HEK293T (cell line): ENCODE measurements around the gene TAL1.

Source experiments
- CTCF ChIA-PET: fragments of 350-600 bp; formaldehyde crosslinking; extraction: SDS; loops from one replicate; lab custom pipeline; 2021; ENCODE audit warnings: antibody characterized with exemption, inconsistent platforms; lab: Yijun Ruan, JAX
- POLR2A ChIA-PET: fragments of 350-600 bp; formaldehyde crosslinking; extraction: SDS; loops from one replicate; lab custom pipeline; 2020; ENCODE audit warnings: antibody characterized with exemption, inconsistent platforms; lab: Yijun Ruan, JAX
- DNase-seq: peaks from one replicate; pipeline ENCODE4 v3.0.0; 2012; ENCODE audit warnings: mixed read lengths; ENCODE audit errors: extremely low spot score
- ARNT ChIP-seq: fragments of 450-650 bp; IDR thresholded peaks from 2 replicates; pipeline ENCODE4 v1.6.1; 2017; ENCODE audit warnings: mild to moderate bottlenecking
- BHLHE40 ChIP-seq: fragments of 450-650 bp; IDR thresholded peaks from 2 replicates; pipeline ENCODE4 v1.6.1; 2016; ENCODE audit warnings: mild to moderate bottlenecking, moderate library complexity, borderline replicate concordance
- CTBP1 ChIP-seq: fragments of 450-650 bp; IDR thresholded peaks from 2 replicates; pipeline ENCODE4 v1.6.1; 2016; ENCODE audit warnings: borderline replicate concordance
- ELF4 ChIP-seq: fragments of 450-650 bp; IDR thresholded peaks from 2 replicates; pipeline ENCODE4 v1.6.1; 2017; ENCODE audit warnings: antibody characterized with exemption
- FOXA1 ChIP-seq: fragments of 450-650 bp; IDR thresholded peaks from 2 replicates; pipeline ENCODE4 v1.6.1; 2016; ENCODE audit warnings: mild to moderate bottlenecking
- FOXK2 ChIP-seq: fragments of 450-650 bp; IDR thresholded peaks from 2 replicates; pipeline ENCODE4 v1.6.1; 2016; ENCODE audit warnings: mild to moderate bottlenecking
- FOXM1 ChIP-seq: fragments of 450-650 bp; IDR thresholded peaks from 2 replicates; pipeline ENCODE4 v1.6.1; 2017; ENCODE audit warnings: mild to moderate bottlenecking, borderline replicate concordance
- HDGF ChIP-seq: fragments of 450-650 bp; IDR thresholded peaks from 2 replicates; pipeline ENCODE4 v1.6.1; 2017; ENCODE audit warnings: antibody characterized with exemption, borderline replicate concordance
- L3MBTL2 ChIP-seq: fragments of 450-650 bp; conservative IDR thresholded peaks from 2 replicates; pipeline ENCODE4 v1.6.1; 2016; ENCODE audit warnings: mild to moderate bottlenecking
- LEF1 ChIP-seq: fragments of 450-650 bp; IDR thresholded peaks from 2 replicates; pipeline ENCODE4 v1.6.1; 2017; ENCODE audit warnings: mild to moderate bottlenecking, borderline replicate concordance
- NFRKB ChIP-seq: fragments of 450-650 bp; IDR thresholded peaks from 2 replicates; pipeline ENCODE4 v1.6.1; 2016; ENCODE audit warnings: mild to moderate bottlenecking, moderate library complexity
- PKNOX1 ChIP-seq: fragments of 450-650 bp; IDR thresholded peaks from 2 replicates; pipeline ENCODE4 v1.6.1; 2016
- SP1 ChIP-seq: fragments of 450-650 bp; IDR thresholded peaks from 2 replicates; pipeline ENCODE4 v1.6.1; 2017
- SUZ12 ChIP-seq: fragments of 450-650 bp; IDR thresholded peaks from 2 replicates; pipeline ENCODE4 v1.6.1; 2016; ENCODE audit warnings: mild to moderate bottlenecking
- TARDBP ChIP-seq: fragments of 450-650 bp; IDR thresholded peaks from 2 replicates; pipeline ENCODE4 v1.6.1; 2016
- ZNF384 ChIP-seq: fragments of 450-650 bp; IDR thresholded peaks from 2 replicates; pipeline ENCODE4 v1.6.1; 2016

Gene TAL1

GRCh38 chr1:47181955-47182675 lies 49.9 kb downstream of the TAL1 start:
- no peak for DNase-seq
- POLR2A ChIA-PET: interaction anchor here (2.0 kb wide), 1 partner anchor 151 kb away, joined by 5 read pairs; the partner anchor contains the start of gene CMPK1
- TF ChIP-seq BHLHE40: no peak
- no peak for TF ChIP-seq SUZ12
- TF ChIP-seq LEF1: no peak
- TF ChIP-seq ZNF384: no peak
- no peak for TF ChIP-seq CTBP1
- no peak for TF ChIP-seq TARDBP
- no peak for TF ChIP-seq ARNT
- TF ChIP-seq SP1: no peak
- no peak for TF ChIP-seq HDGF
- no peak for TF ChIP-seq ELF4
- TF ChIP-seq FOXA1: no peak
- TF ChIP-seq FOXM1: no peak
- TF ChIP-seq PKNOX1: no peak
- no peak for TF ChIP-seq FOXK2
- CTCF ChIA-PET: interaction anchor here (1.6 kb wide), 1 partner anchor 11 kb away, joined by 3 read pairs; no protein-coding TSS in a partner anchor

GRCh38 chr1:47181095-47181954 lies 50.7 kb downstream of the TAL1 start:
- TF ChIP-seq FOXK2 (no peak), BHLHE40 (no peak), SP1 (no peak), ELF4 (no peak), L3MBTL2 (no peak), TARDBP (no peak), PKNOX1 (no peak), HDGF (no peak), ARNT (no peak), ZNF384 (no peak), NFRKB (no peak), FOXM1 (no peak), LEF1 (no peak), FOXA1 (no peak)
- ChIA-PET POLR2A (interaction anchor here (2.0 kb wide), 1 partner anchor 152 kb away, joined by 5 read pairs; the partner anchor contains the start of gene CMPK1), CTCF (interaction anchor here (1.6 kb wide), 1 partner anchor 12 kb away, joined by 3 read pairs; no protein-coding TSS in a partner anchor)
- DNase-seq: no peak

DNA sequence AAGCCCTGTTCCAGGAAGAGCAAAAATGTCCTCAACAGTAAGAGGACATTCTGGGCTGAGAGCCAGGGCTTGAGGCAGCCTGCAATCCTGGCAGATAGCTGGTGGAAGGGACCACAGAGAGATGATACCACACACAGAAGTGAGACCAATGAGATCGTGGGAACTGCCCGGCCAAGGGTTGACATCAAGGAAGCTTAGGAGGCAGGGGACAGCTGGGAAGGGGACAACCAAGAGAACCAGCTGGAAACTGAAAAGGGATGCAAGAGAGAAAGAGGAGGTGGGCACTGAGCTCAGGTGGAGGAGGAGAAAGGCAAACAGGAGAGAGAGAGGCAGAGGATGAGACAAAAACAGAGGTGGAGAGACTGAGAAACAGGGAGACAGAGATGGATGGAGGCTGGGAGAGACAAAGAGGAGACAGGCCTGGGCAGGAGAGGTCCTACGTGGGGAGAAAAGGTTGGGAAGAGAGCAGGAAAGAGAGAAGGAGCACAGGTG lies 51.4 kb downstream of the TAL1 start:
- POLR2A ChIA-PET: interaction anchor here (2.0 kb wide), 1 partner anchor 153 kb away, joined by 5 read pairs; the partner anchor contains the start of gene CMPK1
- TF ChIP-seq BHLHE40 (no peak), HDGF (no peak), ARNT (no peak), PKNOX1 (no peak), ZNF384 (no peak), ELF4 (no peak), CTBP1 (no peak), FOXK2 (no peak), SUZ12 (no peak), NFRKB (no peak), TARDBP (no peak), FOXM1 (no peak), L3MBTL2 (no peak), LEF1 (no peak), FOXA1 (no peak), SP1 (no peak)
- CTCF ChIA-PET: interaction anchor here (1.6 to 2.8 kb wide), 2 partner anchors 13 to 83 kb away, joined by 3 to 39 read pairs; no protein-coding TSS in a partner anchor
- no peak for DNase-seq

DNA sequence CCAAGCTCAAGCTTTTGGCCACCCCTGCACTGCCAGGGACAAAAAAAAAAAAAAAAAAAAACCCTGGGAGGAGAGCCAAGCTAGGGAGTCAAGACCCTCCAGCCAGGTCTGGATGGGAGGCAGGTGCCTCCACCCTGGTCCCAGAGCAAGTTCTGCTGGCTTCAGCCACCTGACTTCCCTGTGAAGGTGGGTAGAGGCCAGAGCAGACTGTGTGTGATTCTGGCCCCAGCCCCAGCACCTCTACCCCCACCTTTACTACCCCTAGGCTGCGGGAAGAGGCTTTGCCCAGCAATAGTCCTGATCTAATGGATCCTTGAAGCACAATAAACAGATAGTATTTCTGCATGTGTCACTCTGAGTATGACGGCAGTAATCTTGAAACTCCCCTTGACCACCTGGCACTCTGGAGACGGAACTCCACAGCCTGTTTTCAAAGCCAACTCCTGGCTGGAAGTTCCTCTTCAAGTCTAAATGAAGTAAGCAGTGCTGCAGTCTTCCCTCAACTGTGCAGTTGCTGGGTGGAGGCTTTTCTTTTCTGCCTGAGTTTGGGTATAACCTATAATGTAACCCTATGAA lies 51.9 kb downstream of the TAL1 start:
- no peak for DNase-seq
- no peak for TF ChIP-seq CTBP1
- no peak for TF ChIP-seq L3MBTL2
- no peak for TF ChIP-seq SP1
- no peak for TF ChIP-seq NFRKB
- no peak for TF ChIP-seq ZNF384
- no peak for TF ChIP-seq FOXA1
- no peak for TF ChIP-seq TARDBP
- TF ChIP-seq FOXK2: no peak
- no peak for TF ChIP-seq BHLHE40
- no peak for TF ChIP-seq SUZ12
- no peak for TF ChIP-seq FOXM1
- CTCF ChIA-PET: interaction anchor here (0.5 to 2.8 kb wide), 14 partner anchors 8 to 580 kb away, joined by 3 to 39 read pairs (median 5); partner anchors contain the start of genes PDZK1IP1 and STIL
- POLR2A ChIA-PET: interaction anchor here (1.3 to 2.8 kb wide), 9 partner anchors 8 to 155 kb away, joined by 4 to 19 read pairs (median 13); partner anchors contain the start of genes CMPK1, PDZK1IP1 and STIL
